ACHN (cell line): ENCODE data around the gene NDUFAF3.

Source experiments
- DNase-seq: peaks from one replicate; pipeline ENCODE4 v3.0.0-alpha.2; 2015
- in situ Hi-C: cut with HindIII; loops from 2 replicates; pipeline ENCODE4 v1.10.0; 2017; ENCODE audit warnings: low sequenced_read_pairs, low pct_ligation_motif_present, low pct_unique_long_range_greater_than_20kb

NDUFAF3 gene

DNA sequence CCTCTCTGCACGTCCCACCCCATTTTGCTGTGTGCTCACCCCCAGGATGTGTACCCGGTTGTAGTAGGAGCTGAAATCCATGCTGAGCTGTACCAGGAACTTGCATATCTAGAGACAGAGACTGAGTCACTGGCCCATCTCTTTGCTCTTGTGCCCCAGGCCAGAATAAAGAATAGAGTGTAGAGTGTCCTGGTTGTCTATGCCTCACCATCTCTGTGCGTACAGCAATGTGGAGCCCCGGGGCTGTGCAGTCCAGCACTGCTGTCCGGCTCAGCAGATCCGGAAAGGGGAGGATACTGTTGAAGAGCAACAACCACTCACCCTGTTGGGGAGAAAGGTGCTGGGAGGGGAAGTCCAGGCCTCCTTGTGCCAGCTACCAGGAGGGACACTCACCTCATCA lies 6.2 kb upstream of the NDUFAF3 start:
- no peak for DNase-seq
- in situ Hi-C loops, result no loop called here

GRCh38 chr3:49016414-49017228 lies 5.3 kb upstream of the NDUFAF3 start:
- no peak for DNase-seq
- in situ Hi-C loops, result no loop called here

DNA sequence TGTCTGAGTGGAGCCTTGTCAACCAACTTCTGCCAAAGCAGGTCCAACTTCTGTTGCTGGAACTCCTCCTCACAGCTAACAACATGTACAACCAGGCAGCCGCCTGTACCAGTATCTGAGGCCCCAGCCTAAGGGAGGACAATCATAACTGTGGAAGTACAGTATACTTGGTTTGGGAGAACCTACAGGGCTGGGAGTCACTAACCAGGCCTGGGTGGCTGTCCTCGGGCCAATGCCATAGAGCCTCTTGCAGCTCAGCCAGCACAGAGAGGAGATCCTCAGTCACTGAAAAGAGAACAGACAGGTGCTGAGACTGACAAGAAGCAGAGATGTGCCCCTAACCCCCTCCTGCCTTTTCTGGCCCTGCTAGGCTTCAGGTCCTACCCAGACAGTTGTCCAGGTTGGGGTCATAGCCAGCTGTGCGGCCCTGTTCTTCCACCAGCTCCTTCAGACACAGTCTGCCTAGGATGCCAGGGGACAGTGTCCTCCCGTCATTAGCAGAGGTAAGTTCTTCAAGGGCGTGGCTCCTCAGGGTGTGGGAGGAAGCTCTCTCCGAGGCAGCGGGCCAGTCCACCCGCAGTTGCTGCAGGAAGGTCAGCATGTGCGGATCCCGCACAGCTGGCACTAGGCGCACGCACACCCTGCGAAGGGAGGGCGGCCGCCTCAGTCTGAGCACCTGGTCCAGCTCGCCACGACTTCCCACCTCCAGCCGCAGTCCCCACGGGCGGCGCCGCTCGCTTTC lies 4.5 kb upstream of the NDUFAF3 start:
- no peak for DNase-seq
- in situ Hi-C loops, result no loop called here

- DNase-seq, result peak; percentile 61
- in situ Hi-C loops, result no loop called here
Measured at GRCh38 chr3:49017971-49018706, 3.8 kb upstream of the NDUFAF3 start, which contains the start of gene DALRD3. DALRD3 (minus strand) TSS chr3:49018580; CDS start chr3:49018564, 16 bp downstream.

DNA sequence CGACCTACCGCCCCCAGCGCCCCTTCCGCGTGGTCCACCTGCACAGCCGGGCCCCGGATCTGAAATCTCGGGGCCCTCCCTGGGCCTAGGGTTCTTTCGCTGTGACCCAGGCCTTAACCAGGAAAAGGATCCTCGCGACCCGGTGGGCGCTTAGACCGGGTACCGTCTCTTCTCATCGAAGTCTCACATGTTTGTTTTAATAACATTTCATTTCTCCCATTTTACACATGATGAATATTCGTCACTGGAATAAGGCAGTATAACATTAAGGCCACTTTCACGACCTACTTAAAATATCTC lies 3.3 kb upstream of the NDUFAF3 start:
- in situ Hi-C loops, result no loop called here
- DNase-seq, result no peak

DNA sequence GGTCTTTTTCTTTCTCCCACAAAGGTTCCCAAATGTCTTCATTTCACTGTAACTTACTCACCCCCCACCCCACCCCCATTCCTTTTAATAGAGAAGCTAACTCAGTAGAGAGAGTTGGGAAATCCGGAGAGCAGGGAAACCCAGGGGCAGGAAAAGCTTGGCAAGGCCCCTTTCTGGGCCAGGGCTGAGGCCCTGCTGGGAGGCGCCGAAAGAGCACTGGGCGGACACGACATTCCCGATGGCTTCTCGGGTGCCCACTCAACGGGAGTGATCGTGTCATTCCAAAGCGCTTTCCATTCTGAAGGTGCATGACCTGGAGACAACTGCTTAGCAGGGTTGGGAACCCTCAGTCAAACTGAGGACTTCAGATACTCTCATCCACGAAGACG lies 2.0 kb upstream of the NDUFAF3 start:
- in situ Hi-C loops, result no loop called here
- no peak for DNase-seq

DNA sequence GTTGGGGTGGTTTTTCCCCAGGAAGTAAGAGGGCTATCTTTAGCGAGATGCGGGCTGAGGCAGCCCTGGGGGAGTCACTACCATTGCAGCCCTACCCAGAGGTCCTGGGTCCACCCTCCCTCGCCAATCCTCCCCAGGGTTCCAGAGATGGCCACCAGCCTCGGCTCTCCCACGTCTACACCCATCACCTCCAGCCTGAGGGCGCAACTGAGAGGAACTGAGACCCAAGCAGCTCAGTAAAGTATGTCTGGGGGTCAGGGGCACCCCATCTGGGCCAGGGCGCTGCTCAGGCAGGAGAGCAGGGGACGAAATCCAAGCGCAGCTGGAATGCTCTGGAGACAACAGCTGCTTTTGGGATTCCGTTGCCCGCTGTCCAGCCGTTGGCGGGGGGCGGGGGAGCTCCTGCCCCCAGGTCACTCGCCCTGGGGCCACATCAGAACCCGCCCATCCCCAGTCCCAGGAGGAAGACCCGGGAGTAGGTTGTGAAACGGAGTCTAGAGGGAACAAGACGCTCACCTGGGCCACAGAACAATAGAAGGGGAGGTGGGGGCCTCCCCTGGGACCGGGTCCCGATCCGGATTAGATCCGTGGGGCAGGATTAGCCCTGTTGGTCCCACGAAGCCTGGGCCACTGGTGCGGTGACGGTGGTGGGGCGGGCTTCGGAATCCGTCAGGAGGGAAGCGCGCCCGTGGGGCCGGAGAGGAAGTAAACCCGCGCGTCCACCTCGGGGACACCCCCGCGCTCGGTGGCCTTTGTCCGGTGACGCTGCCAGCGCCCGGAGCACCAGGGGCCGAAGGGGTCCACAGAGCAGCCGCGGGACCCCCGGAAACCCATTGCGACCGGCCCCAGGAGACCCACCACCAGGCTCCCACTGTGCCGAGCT lies 1.4 kb upstream of the NDUFAF3 start:
- in situ Hi-C loops, result no loop called here
- DNase-seq, result peak; percentile 38

- peak; percentile 96 for DNase-seq
- in situ Hi-C loops, result no loop called here
Measured at GRCh38 chr3:49021213-49021812, 608 bp upstream of the NDUFAF3 start.

- in situ Hi-C loops, result no loop called here
- DNase-seq, result no peak
Measured at GRCh38 chr3:49022688-49023171, 809 bp downstream of the NDUFAF3 start.

DNA sequence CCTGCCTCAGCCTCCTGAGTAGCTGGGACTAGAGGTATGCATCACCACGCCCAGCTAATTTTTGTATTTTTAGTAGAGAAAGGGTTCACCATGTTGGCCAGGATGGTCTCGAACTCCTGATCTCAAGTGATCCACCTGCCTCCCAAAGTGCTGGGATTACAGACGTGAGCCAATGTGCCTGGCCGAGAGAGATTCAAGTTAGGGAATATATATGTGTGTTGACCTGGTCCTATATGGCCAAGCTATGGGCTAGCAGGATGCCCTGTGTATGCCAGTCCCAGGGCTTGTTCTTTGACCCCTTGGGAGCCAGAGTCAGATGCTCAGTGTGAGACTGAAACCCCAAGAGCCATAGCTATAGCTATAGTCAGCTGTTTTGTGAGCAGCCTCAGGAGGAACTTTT lies 1.9 kb downstream of the NDUFAF3 start:
- in situ Hi-C loops, result no loop called here
- no peak for DNase-seq

GRCh38 chr3:49024449-49024848 lies 2.5 kb downstream of the NDUFAF3 start:
- no peak for DNase-seq
- in situ Hi-C loops, result no loop called here

GRCh38 chr3:49025005-49025792 lies 3.3 kb downstream of the NDUFAF3 start:
- no peak for DNase-seq
- in situ Hi-C loops, result no loop called here

- no peak for DNase-seq
- in situ Hi-C loops, result no loop called here
Measured at GRCh38 chr3:49025793-49026520, 4.0 kb downstream of the NDUFAF3 start.

DNA sequence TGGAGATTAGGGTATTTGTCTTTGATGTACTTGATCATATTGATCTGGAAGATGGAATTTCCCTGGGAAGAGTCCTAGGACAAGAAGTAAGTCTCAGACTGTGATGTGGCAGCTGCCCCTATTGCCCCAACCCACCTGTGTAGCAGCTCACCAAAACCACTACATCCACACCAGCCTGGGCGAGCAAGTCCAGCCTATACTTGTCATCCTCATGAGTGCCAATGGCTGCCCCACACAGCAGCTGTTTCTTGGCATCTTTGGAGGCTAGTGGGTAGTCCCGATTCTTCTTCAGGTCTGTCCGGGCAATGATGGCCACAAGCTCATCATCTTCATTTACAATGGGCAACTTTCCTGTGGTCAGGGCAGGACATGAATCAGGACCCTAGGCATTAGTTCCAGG lies 4.6 kb downstream of the NDUFAF3 start:
- in situ Hi-C loops, result no loop called here
- DNase-seq, result no peak

- no peak for DNase-seq
- in situ Hi-C loops, result no loop called here
Measured at GRCh38 chr3:49027634-49028033, 5.7 kb downstream of the NDUFAF3 start.

DNA sequence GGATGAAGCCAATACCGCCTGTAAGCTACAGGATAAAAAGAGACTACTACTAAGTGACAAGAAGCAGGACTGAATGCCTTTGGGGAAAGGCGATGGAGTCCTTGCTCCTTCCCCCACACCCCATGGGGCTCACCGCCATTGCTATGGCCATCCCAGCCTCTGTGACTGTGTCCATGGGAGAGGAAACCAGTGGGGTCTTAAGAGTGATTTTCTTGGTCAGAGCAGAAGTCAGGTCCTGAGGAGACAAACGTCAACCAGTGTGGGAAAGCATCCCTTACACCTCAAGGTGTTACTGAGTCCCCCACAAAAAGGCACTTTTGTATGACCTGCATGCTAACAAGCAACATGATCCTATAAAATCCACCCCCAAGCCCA lies 6.4 kb downstream of the NDUFAF3 start:
- DNase-seq, result no peak
- in situ Hi-C loops, result no loop called here
